IMR-90 (cell line): Measurements from ENCODE around the gene ZDHHC6. TPM values are rescaled to one million over a fixed set of nuclear protein-coding genes. Genes with fewer than 3 reads are reported as not detected.

ENCODE experiments used
- ATAC-seq: fragments of 200-7000 bp; cut with Tn5 transposase; 2 replicates; pipeline ENCODE4 v1.9.1; 2020; ENCODE audit warnings: low read depth, mild to moderate bottlenecking, moderate library complexity
- BruUV-seq: library from RNA; stranded (reverse); fragments of 400-500 nt; replicated peaks from 2 replicates; lab custom pipeline; 2021; lab: Mats Ljungman, UMichigan
- CTCF ChIA-PET: fragments of 300-600 bp; formaldehyde crosslinking; extraction: SDS; loops from one replicate; lab custom pipeline; 2021; ENCODE audit warnings: antibody characterized with exemption; lab: Yijun Ruan, JAX
- POLR2A ChIA-PET: fragments of 300-600 bp; sonication (Branson Sonifier 250); formaldehyde crosslinking; loops from one replicate; lab custom pipeline; 2022; ENCODE audit warnings: antibody characterized with exemption; ENCODE audit not compliant: unreplicated experiment; lab: Charles Lee
- DNase-seq: peaks from one replicate; pipeline ENCODE4 v3.0.0; 2013
- H2AFZ ChIP-seq: replicated peaks from 2 replicates; pipeline ENCODE3; 2013; ENCODE audit warnings: low read length, mild to moderate bottlenecking; ENCODE audit not compliant: poor library complexity
- H2AK5ac ChIP-seq: 2 replicates; pipeline ENCODE4 v1.6.1; 2013; ENCODE audit warnings: low read depth, low read length, inconsistent platforms
- H2AK9ac ChIP-seq: replicated peaks from 2 replicates; pipeline ENCODE3; 2013; ENCODE audit warnings: mild to moderate bottlenecking, low read depth, low read length, moderate library complexity; ENCODE audit not compliant: poor library complexity
- H2BK120ac ChIP-seq: 2 replicates; pipeline ENCODE4 v1.6.1; 2013; ENCODE audit warnings: low read depth, low read length, inconsistent platforms
- H2BK15ac ChIP-seq: 3 replicates; pipeline ENCODE4 v1.6.1; 2013; ENCODE audit warnings: low read depth, low read length, inconsistent platforms
- H2BK20ac ChIP-seq: 2 replicates; pipeline ENCODE4 v1.6.1; 2013; ENCODE audit warnings: low read depth, mild to moderate bottlenecking, inconsistent platforms, low read length, moderate library complexity
- H2BK5ac ChIP-seq: 2 replicates; pipeline ENCODE4 v1.6.1; 2013; ENCODE audit warnings: mild to moderate bottlenecking, low read depth, low read length, inconsistent platforms; ENCODE audit not compliant: poor library complexity, severe bottlenecking
- H3K14ac ChIP-seq: replicated peaks from 2 replicates; pipeline ENCODE4 v1.6.1; 2013; ENCODE audit warnings: low read depth, low read length, inconsistent platforms
- H3K18ac ChIP-seq: 2 replicates; pipeline ENCODE4 v1.6.1; 2013; ENCODE audit warnings: low read depth, low read length, control low read depth
- H3K23ac ChIP-seq: 2 replicates; pipeline ENCODE4 v1.6.1; 2013; ENCODE audit warnings: low read depth, low read length, inconsistent platforms
- H3K27ac ChIP-seq: 2 replicates; pipeline ENCODE4 v1.5.1; 2013; ENCODE audit warnings: mild to moderate bottlenecking, control low read depth, low read length; ENCODE audit not compliant: insufficient read depth
- H3K27me3 ChIP-seq: 2 replicates; pipeline ENCODE4 v1.6.1; 2013; ENCODE audit warnings: low read length; ENCODE audit not compliant: control insufficient read depth, insufficient read depth
- H3K36me3 ChIP-seq: 2 replicates; pipeline ENCODE4 v1.6.1; 2013; ENCODE audit warnings: low read length, mixed read lengths; ENCODE audit not compliant: control insufficient read depth, insufficient read depth
- H3K4ac ChIP-seq: 2 replicates; pipeline ENCODE4 v1.6.1; 2013; ENCODE audit warnings: low read depth, low read length, inconsistent platforms
- H3K4me1 ChIP-seq: 2 replicates; pipeline ENCODE4 v1.6.1; 2013; ENCODE audit warnings: low read length, mixed read lengths; ENCODE audit not compliant: control insufficient read depth, insufficient read depth
- H3K4me2 ChIP-seq: 2 replicates; pipeline ENCODE4 v1.6.1; 2013; ENCODE audit warnings: low read depth, mild to moderate bottlenecking, control low read depth, low read length, moderate library complexity
- H3K4me3 ChIP-seq: 2 replicates; pipeline ENCODE4 v1.5.1; 2013; ENCODE audit warnings: low read depth, mild to moderate bottlenecking, control low read depth, low read length, moderate library complexity; ENCODE audit not compliant: insufficient read depth
- H3K56ac ChIP-seq: 2 replicates; pipeline ENCODE4 v1.6.1; 2013; ENCODE audit warnings: low read length, inconsistent platforms; ENCODE audit not compliant: insufficient read depth; ENCODE audit errors: extremely low read depth
- H3K79me1 ChIP-seq, 2 experiments: 2 replicates each; pipeline ENCODE4 v1.6.1; 2013; ENCODE audit warnings: low read length in 2 of 2, inconsistent platforms in 1 of 2, low read depth in 1 of 2
- H3K9ac ChIP-seq: 2 replicates; pipeline ENCODE4 v1.6.1; 2013; ENCODE audit warnings: low read depth, low read length, control low read depth
- H3K9me1 ChIP-seq: 2 replicates; pipeline ENCODE4 v1.6.1; 2013; ENCODE audit warnings: low read length, inconsistent platforms; ENCODE audit not compliant: insufficient read depth
- H3K9me3 ChIP-seq: 2 replicates; pipeline ENCODE4 v1.6.1; 2013; ENCODE audit warnings: low read length; ENCODE audit not compliant: control insufficient read depth, insufficient read depth
- H4K20me1 ChIP-seq: 2 replicates; pipeline ENCODE4 v1.6.1; 2013; ENCODE audit warnings: low read length, inconsistent platforms; ENCODE audit not compliant: insufficient read depth
- H4K5ac ChIP-seq: 2 replicates; pipeline ENCODE4 v1.6.1; 2013; ENCODE audit warnings: mild to moderate bottlenecking, low read depth, low read length, control low read depth
- H4K8ac ChIP-seq, 2 experiments: 2 replicates each; pipeline ENCODE4 v1.6.1; 2013; ENCODE audit warnings: low read depth in 2 of 2, low read length in 2 of 2, control low read depth in 1 of 2, inconsistent platforms in 1 of 2
- H4K91ac ChIP-seq: 2 replicates; pipeline ENCODE4 v1.6.1; 2013; ENCODE audit warnings: low read depth, low read length, inconsistent platforms; ENCODE audit not compliant: insufficient read depth
- BHLHE40 ChIP-seq: fragments of 150-350 bp; IDR thresholded peaks from 2 replicates; pipeline ENCODE4 v1.6.1; 2016; ENCODE audit warnings: mild to moderate bottlenecking, low read depth, low read length
- CTCF ChIP-seq: conservative IDR thresholded peaks from 2 replicates; pipeline ENCODE4 v1.5.1; 2012; ENCODE audit warnings: mild to moderate bottlenecking, low read depth, low read length, improper control_type of control experiment
- MAZ ChIP-seq: IDR thresholded peaks from 2 replicates; pipeline ENCODE4 v1.6.1; 2012; ENCODE audit warnings: low read depth, mild to moderate bottlenecking, low read length, improper control_type of control experiment, moderate library complexity, borderline replicate concordance
- MXI1 ChIP-seq: IDR thresholded peaks from 2 replicates; pipeline ENCODE4 v1.6.1; 2012; ENCODE audit warnings: low read depth, mild to moderate bottlenecking, low read length, moderate library complexity, borderline replicate concordance
- NFE2L2 ChIP-seq: fragments of 150-350 bp; IDR thresholded peaks from 2 replicates; pipeline ENCODE4 v1.6.1; 2016; ENCODE audit warnings: low read depth, mild to moderate bottlenecking, low read length
- RFX5 ChIP-seq: IDR thresholded peaks from 2 replicates; pipeline ENCODE4 v1.8.0; 2012; ENCODE audit warnings: low read depth, mild to moderate bottlenecking, low read length, moderate library complexity
- WGBS, 2 experiments: methylation state at CpG; one replicate each; pipeline versions ENCODE4 v1.1.5 to v1.1.7; 2013; ENCODE audit warnings: missing lambda C conversion rate in 2 of 2; ENCODE audit not compliant: insufficient read length in 1 of 2; ENCODE audit errors: extremely low coverage in 2 of 2; 5-methylcytosine and 5-hydroxymethylcytosine counted together
- dilution Hi-C: fragments of 300-500 bp; cut with HindIII; formaldehyde crosslinking; loops from one replicate; pipeline ENCODE4 v1.14.3; 2018; ENCODE audit warnings: low sequenced_read_pairs; ENCODE audit not compliant: unreplicated experiment
- in situ Hi-C: fragments of 300-500 bp; cut with MboI; formaldehyde crosslinking; loops from 3 replicates; pipeline ENCODE4 v1.14.3; 2019; ENCODE audit warnings: low sequenced_read_pairs, inconsistent platforms, mixed read lengths
- intact Hi-C: fragments of 100-400 bp; cut with micrococcal nuclease; formaldehyde crosslinking; loops from 2 replicates; pipeline ENCODE4 v1.10.0; 2022
- polyA plus RNA-seq, 3 experiments: library from polyadenylated mRNA; depleted of rRNA; stranded (reverse); fragments of >200 nt; gene quantifications; 2 replicates each; pipeline ENCODE4 v1.2.3, GENCODE V29; 2012; ENCODE audit warnings: low replicate concordance in 1 of 3
- total RNA-seq: library from RNA; depleted of rRNA; stranded (reverse); fragments of >200 nt; gene quantifications from 2 replicates; pipeline ENCODE4 v1.2.3, GENCODE V29; 2012

Gene ZDHHC6
- total and polyA plus RNA-seq, 2 of the 4 experiments (the other 2 are of a cell fraction) = 17.4 to 21.6 TPM

DNA sequence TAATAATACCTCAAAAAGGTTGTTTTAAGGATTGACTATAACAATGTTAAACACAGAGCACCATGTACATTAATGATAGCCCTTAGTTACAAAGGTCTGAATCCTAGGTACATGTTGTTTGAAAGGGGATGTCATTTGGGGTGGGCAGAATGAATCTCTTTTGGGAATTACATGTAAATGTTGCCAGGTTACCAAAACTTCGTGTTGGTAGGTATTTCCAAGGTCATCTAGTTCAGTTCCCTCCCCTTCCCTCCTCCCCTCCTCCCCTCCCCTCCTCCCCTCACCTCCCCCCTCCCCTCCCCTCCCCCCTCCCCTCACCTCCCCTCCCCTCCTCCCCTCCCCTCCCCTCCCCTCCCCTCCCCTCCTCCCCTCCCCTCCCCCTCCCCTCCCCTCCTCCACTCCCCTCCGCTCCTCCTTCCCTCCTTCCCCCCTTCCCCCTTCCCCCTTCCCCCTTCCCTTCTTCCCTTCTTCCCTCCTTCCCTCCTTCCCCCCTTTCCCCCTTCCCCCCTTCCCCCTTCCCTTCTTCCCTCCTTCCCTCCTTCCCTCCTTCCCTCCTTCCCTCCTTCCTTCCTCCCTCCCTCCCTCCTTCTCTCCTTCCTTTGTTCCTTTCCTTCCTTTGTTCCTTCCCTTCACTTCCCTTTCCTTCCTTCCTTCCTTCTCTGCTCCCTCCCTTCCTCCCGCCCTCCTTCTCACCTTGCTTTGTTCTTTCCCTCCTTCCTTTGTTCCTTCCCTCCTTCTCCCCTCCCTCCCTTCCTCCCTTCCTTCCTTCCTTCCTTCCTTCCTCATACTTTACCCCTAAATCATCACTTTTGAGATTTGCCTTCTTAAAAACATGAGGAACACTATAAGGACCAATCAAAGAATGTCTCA lies 8.4 kb upstream of the ZDHHC6 start:
- Histone ChIP-seq H4K20me1 (no peaks in the 10 kb centered on the region), H3K4me2 (no peak overlapping the region; the same call in 1 of the 2 replicates), H2AFZ (no peak overlapping the region), H2BK20ac (no peak overlapping the region), H3K79me1 (peaks cover 27 to 29% of the 10 kb centered on the region in 2 experiments), H4K5ac (no peak overlapping the region), H3K36me3 (no peaks in the 10 kb centered on the region), H2BK5ac (no peak overlapping the region), H3K4ac (no peak overlapping the region), H4K91ac (no peak overlapping the region), H3K9ac (no peak overlapping the region), H3K14ac (no peak overlapping the region), H4K8ac (no peak overlapping the region), H3K4me1 (0 out of 2 replicates have a peak, but pooled peaks cover 2% of the 10 kb centered on the region), H2AK5ac (no peak overlapping the region; the same call in 1 of the 2 replicates), H2BK120ac (no peak overlapping the region), H3K9me3 (no peaks in the 10 kb centered on the region), H3K23ac (no peak overlapping the region), H3K18ac (no peak overlapping the region), H3K56ac (no peak overlapping the region), H3K4me3 (no peak overlapping the region), H2AK9ac (no peak overlapping the region), H3K27ac (no peak overlapping the region), H2BK15ac (no peak overlapping the region), H3K27me3 (no peaks in the 10 kb centered on the region), H3K9me1 (0 out of 2 replicates have a peak, but pooled peaks cover 3% of the 10 kb centered on the region)
- WGBS, 2 experiments = 100% methylated on average over 1 of the region's 3 CpGs; no CpG with 5 or more reads in 1 of the 2 experiments
- TF ChIP-seq RFX5 (no peak), MAZ (no peak), CTCF (no peak), MXI1 (no peak), NFE2L2 (no peak), BHLHE40 (no peak)
- intact Hi-C loops = no loop called here
- no peak for DNase-seq
- ATAC-seq = no peak
- ChIA-PET POLR2A (no interaction called here), CTCF (no interaction called here)
- BruUV-seq = no TSS peak
- dilution Hi-C loops = no loop called here
- in situ Hi-C loops = no loop called here
